ENCODE results near the gene TCOF1. TPM values are rescaled to one million over a fixed set of nuclear protein-coding genes. Genes with fewer than 3 reads are reported as not detected.

Gene TCOF1
- polyA plus RNA-seq, 1 donor, result 23.9 TPM

DNA sequence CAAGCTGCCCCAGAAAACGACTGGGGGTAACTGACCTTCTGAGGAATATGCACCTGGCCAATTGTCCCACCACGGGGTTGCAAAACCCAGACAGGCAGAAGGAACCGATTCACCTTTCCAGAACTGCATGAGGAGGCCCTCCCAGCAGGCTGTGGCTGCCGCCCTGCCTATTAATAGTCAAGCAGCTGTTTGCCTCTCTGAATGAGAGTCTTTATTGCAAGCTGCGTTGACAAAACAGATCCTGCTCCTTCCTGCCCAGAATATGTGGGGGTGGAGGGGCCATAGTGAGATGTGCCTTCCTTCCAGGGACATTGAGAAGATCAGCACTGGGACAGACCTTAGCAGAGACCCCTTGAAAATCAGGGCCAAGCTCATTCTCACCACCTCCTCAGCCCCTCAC lies 18.3 kb upstream of the TCOF1 start:
- Histone ChIP-seq H3K4me3 (ENCODE audit: low read length) (no peak overlapping the region), H3K9me3 (ENCODE audit: control insufficient read depth, low read depth, low read length) (no peaks in the 10 kb centered on the region), H3K4me1 (ENCODE audit: control insufficient read depth, insufficient read depth, low read length) (no peaks in the 10 kb centered on the region), H3K36me3 (ENCODE audit: control insufficient read depth, insufficient read depth, low read length) (no peaks in the 10 kb centered on the region), H3K27me3 (ENCODE audit: control insufficient read depth, insufficient read depth, low read length) (no peaks in the 10 kb centered on the region), H3K27ac (ENCODE audit: low read length) (no peak overlapping the region)
- DNase-seq, result peak in 1 of 2 donors; percentile 9
- WGBS (ENCODE audit: insufficient coverage, low lambda C conversion rate), result no CpG with 5 or more reads among the region's 5 CpGs

DNA sequence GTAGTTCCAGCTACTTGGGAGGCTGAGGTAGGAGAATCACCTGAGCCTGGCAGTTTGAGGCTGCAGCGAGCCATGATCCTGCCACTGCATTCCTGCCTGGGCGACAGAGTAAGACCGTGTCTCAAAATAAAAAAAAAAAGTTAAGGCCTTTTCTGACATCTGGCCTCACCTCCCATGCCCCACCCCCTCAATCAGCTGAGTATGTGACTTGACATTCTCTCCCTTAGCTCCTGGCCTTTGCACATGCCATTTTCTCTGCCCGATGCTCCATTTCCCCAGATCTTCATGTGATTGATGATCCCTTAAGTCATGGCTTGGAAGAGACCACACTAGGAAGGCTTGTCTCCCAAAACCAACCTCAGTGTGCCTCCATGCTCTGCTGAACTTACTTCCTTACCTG lies 17.7 kb upstream of the TCOF1 start:
- no peak overlapping the region for H3K4me3 ChIP-seq (ENCODE audit: low read length)
- H3K36me3 ChIP-seq (ENCODE audit: control insufficient read depth, insufficient read depth, low read length), result no peaks in the 10 kb centered on the region
- WGBS (ENCODE audit: insufficient coverage, low lambda C conversion rate), result no CpG with 5 or more reads among the region's 4 CpGs
- no peaks in the 10 kb centered on the region for H3K9me3 ChIP-seq (ENCODE audit: control insufficient read depth, low read depth, low read length)
- no peak overlapping the region for H3K27ac ChIP-seq (ENCODE audit: low read length)
- no peak for DNase-seq
- H3K27me3 ChIP-seq (ENCODE audit: control insufficient read depth, insufficient read depth, low read length), result no peaks in the 10 kb centered on the region
- H3K4me1 ChIP-seq (ENCODE audit: control insufficient read depth, insufficient read depth, low read length), result no peaks in the 10 kb centered on the region

DNA sequence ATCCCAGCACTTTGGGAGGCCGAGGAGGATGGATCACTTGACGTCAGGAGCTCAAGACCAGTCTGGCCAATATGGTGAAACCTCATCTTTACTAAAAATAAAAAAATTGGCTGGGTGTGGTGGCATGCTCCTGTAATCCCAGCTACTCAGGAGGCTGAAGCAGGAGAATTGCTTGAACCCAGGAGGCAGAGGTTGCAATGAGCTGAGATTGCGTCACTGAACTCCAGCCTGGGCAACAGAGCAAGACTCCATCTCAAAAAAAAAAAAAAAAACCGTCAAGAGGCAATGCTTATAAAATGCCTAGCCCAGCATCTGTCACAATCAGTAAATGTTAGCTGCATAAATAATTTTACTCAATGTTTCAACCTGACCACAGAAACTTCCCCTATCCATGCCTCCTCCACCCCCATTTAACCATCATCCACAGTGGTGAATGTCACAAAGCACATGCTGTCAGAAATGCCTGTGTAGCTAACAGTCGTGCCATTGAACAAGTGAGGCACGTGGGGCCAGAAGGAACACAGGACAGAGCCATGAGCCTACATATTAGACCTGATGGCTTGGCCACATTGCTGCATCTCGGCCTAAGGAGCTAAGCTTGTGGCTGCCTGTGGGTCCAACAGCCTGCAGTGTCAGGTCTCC lies 16.8 kb upstream of the TCOF1 start:
- Histone ChIP-seq H3K9me3 (ENCODE audit: control insufficient read depth, low read depth, low read length) (no peaks in the 10 kb centered on the region), H3K4me1 (ENCODE audit: control insufficient read depth, insufficient read depth, low read length) (no peaks in the 10 kb centered on the region), H3K36me3 (ENCODE audit: control insufficient read depth, insufficient read depth, low read length) (no peaks in the 10 kb centered on the region), H3K27me3 (ENCODE audit: control insufficient read depth, insufficient read depth, low read length) (no peaks in the 10 kb centered on the region), H3K4me3 (ENCODE audit: low read length) (no peak overlapping the region), H3K27ac (ENCODE audit: low read length) (no peak overlapping the region)
- WGBS (ENCODE audit: insufficient coverage, low lambda C conversion rate), result no CpG with 5 or more reads among the region's 7 CpGs
- no peak for DNase-seq

DNA sequence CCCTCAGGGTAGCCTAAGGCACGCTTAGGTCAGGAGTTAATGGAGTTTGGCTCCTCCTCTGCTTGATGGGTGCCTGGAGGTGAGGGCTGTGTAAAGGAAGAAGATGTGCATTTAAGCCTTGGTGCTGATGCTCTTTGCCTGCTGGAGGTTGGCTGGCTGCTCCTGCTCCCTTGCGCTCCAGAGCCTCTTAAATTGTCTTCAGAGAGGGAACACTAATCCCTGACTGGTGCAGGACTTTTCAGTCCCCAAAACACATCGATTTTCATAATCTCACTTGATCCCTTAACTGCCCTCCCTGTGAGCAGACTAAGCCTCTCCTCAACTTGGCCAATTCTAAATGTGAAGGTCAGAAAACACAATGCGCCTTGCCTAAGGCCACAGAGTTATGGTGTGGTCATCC lies 16.2 kb upstream of the TCOF1 start:
- Histone ChIP-seq H3K27ac (ENCODE audit: low read length) (no peak overlapping the region), H3K27me3 (ENCODE audit: control insufficient read depth, insufficient read depth, low read length) (no peaks in the 10 kb centered on the region), H3K36me3 (ENCODE audit: control insufficient read depth, insufficient read depth, low read length) (no peaks in the 10 kb centered on the region), H3K4me3 (ENCODE audit: low read length) (no peak overlapping the region), H3K9me3 (ENCODE audit: control insufficient read depth, low read depth, low read length) (no peaks in the 10 kb centered on the region), H3K4me1 (ENCODE audit: control insufficient read depth, insufficient read depth, low read length) (no peaks in the 10 kb centered on the region)
- WGBS (ENCODE audit: insufficient coverage, low lambda C conversion rate), result no CpG with 5 or more reads among the region's 4 CpGs
- DNase-seq, result no peak

DNA sequence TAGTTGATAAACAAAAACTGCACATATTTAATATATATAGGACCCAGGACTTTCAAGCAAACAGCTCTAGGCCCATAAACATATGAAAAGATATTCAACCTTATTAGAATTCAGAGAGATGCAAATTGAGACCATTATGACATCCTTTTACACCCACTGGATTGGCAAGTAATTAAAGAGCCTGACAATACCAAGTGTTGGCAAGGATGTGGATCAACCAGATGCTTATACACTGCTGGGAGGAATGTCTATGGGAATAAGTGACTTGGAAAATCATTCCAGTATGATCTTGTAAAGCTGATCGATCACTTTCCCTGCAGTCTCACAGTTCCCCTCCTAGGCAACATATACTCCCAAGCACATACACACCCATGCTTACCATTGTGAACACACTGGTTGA lies 15.5 kb upstream of the TCOF1 start:
- Histone ChIP-seq H3K4me3 (ENCODE audit: low read length) (no peak overlapping the region), H3K27ac (ENCODE audit: low read length) (no peak overlapping the region), H3K36me3 (ENCODE audit: control insufficient read depth, insufficient read depth, low read length) (no peaks in the 10 kb centered on the region), H3K27me3 (ENCODE audit: control insufficient read depth, insufficient read depth, low read length) (no peaks in the 10 kb centered on the region), H3K9me3 (ENCODE audit: control insufficient read depth, low read depth, low read length) (no peaks in the 10 kb centered on the region), H3K4me1 (ENCODE audit: control insufficient read depth, insufficient read depth, low read length) (no peaks in the 10 kb centered on the region)
- no CpG with 5 or more reads among the region's 1 CpG for WGBS (ENCODE audit: insufficient coverage, low lambda C conversion rate)
- no peak for DNase-seq

DNA sequence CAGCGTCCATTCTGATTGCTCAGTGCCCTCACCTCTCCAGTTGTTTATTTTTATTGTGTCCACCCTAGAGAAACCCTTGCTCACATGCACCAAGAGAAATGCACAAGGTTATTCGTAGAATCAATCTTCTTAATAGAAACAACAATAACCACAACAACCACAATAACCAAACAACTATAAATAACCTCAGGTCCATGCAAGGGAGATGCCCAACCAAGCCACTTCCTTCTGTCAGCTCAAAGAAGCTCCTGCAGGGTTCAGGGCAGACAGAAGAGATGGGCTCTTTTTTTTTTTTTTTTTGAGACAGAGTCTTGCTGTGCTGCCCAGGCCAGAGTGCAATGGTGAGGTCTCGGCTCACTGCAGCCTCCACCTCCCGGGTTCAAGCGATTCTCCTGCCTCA lies 14.9 kb upstream of the TCOF1 start:
- no CpG with 5 or more reads among the region's 5 CpGs for WGBS (ENCODE audit: insufficient coverage, low lambda C conversion rate)
- Histone ChIP-seq H3K27me3 (ENCODE audit: control insufficient read depth, insufficient read depth, low read length) (no peaks in the 10 kb centered on the region), H3K27ac (ENCODE audit: low read length) (no peak overlapping the region), H3K4me3 (ENCODE audit: low read length) (no peak overlapping the region), H3K4me1 (ENCODE audit: control insufficient read depth, insufficient read depth, low read length) (no peaks in the 10 kb centered on the region), H3K9me3 (ENCODE audit: control insufficient read depth, low read depth, low read length) (no peaks in the 10 kb centered on the region), H3K36me3 (ENCODE audit: control insufficient read depth, insufficient read depth, low read length) (no peaks in the 10 kb centered on the region)
- no peak for DNase-seq

DNA sequence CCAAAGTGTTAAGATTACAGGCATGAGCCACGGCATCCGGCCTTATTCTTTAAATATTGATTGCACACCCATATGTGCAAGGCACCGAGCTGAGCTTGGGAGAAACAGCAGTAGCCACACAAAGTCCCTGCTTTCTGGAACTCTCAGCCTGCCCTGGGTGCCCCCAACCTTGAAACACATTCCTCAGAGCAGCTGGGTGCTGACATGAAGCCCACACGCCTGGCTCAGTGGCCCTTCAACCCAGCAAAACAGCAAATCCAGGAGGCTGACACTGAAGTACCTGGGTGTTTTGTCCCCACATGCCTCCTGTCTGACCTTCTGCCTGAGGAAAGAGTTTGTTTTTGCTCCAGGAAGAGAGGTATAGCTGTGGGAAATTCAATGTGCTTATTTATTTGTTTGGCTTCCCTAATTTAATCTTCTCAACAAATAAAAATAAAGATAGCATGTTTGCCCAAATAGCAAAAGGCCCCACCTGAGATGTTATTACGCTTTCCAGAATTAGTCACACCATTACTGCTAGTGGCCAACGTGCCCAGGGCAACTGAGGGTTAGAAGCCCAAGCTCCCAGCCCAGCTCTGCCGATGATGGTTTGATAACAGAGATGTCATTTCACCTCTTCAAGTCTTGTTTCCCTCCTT lies 13.4 kb upstream of the TCOF1 start:
- no peaks in the 10 kb centered on the region for H3K36me3 ChIP-seq (ENCODE audit: control insufficient read depth, insufficient read depth, low read length)
- no peak overlapping the region for H3K4me3 ChIP-seq (ENCODE audit: low read length)
- DNase-seq, result no peak
- H3K9me3 ChIP-seq (ENCODE audit: control insufficient read depth, low read depth, low read length), result no peaks in the 10 kb centered on the region
- no peak overlapping the region for H3K27ac ChIP-seq (ENCODE audit: low read length)
- H3K27me3 ChIP-seq (ENCODE audit: control insufficient read depth, insufficient read depth, low read length), result no peaks in the 10 kb centered on the region
- no CpG with 5 or more reads among the region's 7 CpGs for WGBS (ENCODE audit: insufficient coverage, low lambda C conversion rate)
- H3K4me1 ChIP-seq (ENCODE audit: control insufficient read depth, insufficient read depth, low read length), result no peaks in the 10 kb centered on the region

DNA sequence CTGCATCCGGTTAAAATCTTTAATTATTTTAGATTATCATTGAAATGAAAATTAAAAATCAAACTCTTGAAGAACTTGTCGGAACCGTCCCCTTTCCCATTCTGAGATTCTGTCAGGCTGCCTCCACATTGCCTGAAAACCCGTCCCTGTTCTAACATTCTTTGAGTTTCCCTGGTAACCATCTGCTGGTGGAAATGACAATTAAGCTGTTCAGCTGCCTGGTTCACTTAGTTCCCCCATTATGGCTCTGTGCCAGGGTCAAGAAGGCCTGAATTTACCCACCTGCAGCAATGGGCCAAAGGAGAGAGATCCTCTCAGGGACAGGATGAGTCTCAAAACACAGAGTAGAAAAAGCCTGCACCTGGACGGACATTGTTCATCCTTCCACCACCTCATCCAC lies 11.8 kb upstream of the TCOF1 start:
- H3K4me1 ChIP-seq (ENCODE audit: control insufficient read depth, insufficient read depth, low read length), result no peaks in the 10 kb centered on the region
- DNase-seq, result no peak
- WGBS (ENCODE audit: insufficient coverage, low lambda C conversion rate), result 100% methylated on average over 1 of the region's 5 CpGs

DNA sequence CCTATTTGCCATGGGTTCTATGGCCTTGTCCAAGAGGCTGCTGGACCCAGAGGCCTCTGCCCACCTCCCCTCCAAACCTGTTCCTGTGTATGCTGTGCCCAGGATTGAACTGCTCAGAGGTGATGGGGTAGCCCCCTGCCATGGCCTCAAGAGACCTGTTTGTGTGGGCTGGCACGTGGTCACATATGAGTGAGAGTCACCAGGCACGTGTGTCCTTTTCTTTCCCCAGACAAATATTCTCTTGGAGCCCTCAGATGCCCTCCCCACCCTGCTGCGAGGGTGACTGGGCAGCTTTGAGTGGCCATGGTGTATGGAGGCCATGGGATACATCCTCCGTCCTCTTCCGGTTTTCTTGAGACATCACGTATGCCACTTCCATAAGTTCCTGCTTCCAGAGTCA lies 10.9 kb upstream of the TCOF1 start:
- WGBS (ENCODE audit: insufficient coverage, low lambda C conversion rate), result no CpG with 5 or more reads among the region's 6 CpGs
- DNase-seq, result no peak

More for the DNA sequence above, 11.8 kb upstream of the TCOF1 start:
- no peaks in the 10 kb centered on the region for H3K9me3 ChIP-seq (ENCODE audit: control insufficient read depth, low read depth, low read length)
- H3K27me3 ChIP-seq (ENCODE audit: control insufficient read depth, insufficient read depth, low read length), result no peaks in the 10 kb centered on the region
- H3K27ac ChIP-seq (ENCODE audit: low read length), result no peak overlapping the region
- H3K36me3 ChIP-seq (ENCODE audit: control insufficient read depth, insufficient read depth, low read length), result no peaks in the 10 kb centered on the region
- H3K4me3 ChIP-seq (ENCODE audit: low read length), result no peak overlapping the region

DNA sequence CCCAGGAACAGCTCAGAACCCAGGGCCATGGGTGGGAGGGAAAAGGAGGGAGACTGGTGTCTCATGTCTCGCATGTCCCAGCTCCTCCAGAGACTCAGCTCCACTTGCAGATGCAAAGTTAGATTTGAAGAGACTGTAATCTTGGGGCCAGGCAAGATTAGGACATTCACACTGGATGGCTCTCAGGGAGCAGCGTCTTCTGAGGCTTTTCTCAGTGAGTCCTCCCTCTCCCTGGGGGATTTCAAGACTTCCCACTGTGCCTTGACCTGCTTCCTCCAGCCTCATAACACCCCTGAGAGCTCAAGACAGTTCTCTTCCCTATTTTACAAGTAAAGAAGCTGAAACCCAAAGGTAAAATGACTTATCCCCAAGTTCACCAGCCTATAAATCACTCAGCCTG lies 10.5 kb upstream of the TCOF1 start:
- Histone ChIP-seq H3K9me3 (ENCODE audit: control insufficient read depth, low read depth, low read length) (no peaks in the 10 kb centered on the region), H3K27ac (ENCODE audit: low read length) (no peak overlapping the region), H3K27me3 (ENCODE audit: control insufficient read depth, insufficient read depth, low read length) (no peaks in the 10 kb centered on the region), H3K4me1 (ENCODE audit: control insufficient read depth, insufficient read depth, low read length) (no peaks in the 10 kb centered on the region), H3K36me3 (ENCODE audit: control insufficient read depth, insufficient read depth, low read length) (no peaks in the 10 kb centered on the region), H3K4me3 (ENCODE audit: low read length) (no peak overlapping the region)
- no peak for DNase-seq
- WGBS (ENCODE audit: insufficient coverage, low lambda C conversion rate), result no CpG with 5 or more reads among the region's 2 CpGs

More for the DNA sequence above, 10.9 kb upstream of the TCOF1 start:
- Histone ChIP-seq H3K4me3 (ENCODE audit: low read length) (no peak overlapping the region), H3K36me3 (ENCODE audit: control insufficient read depth, insufficient read depth, low read length) (no peaks in the 10 kb centered on the region), H3K4me1 (ENCODE audit: control insufficient read depth, insufficient read depth, low read length) (no peaks in the 10 kb centered on the region), H3K27ac (ENCODE audit: low read length) (no peak overlapping the region), H3K9me3 (ENCODE audit: control insufficient read depth, low read depth, low read length) (no peaks in the 10 kb centered on the region), H3K27me3 (ENCODE audit: control insufficient read depth, insufficient read depth, low read length) (no peaks in the 10 kb centered on the region)

DNA sequence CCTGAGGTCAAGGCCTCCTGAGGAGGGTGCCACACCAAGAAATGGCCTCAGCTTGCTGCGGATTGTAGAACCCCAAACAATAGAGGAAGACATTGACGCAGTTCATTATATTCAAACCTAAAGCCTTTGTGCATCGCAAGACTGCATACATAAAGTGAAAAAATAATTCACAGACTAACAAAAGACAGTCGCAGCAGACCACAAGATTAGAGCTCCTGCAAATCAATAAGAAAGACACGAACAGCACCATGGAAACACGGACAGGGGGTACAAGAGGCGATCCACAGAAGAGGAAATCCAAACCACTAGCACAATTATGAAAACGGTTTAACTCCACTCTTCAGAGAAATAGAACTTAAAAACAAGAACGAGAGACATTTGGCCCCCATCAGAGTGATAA lies 10.0 kb upstream of the TCOF1 start:
- Histone ChIP-seq H3K4me1 (ENCODE audit: control insufficient read depth, insufficient read depth, low read length) (peaks cover 1% of the 10 kb centered on the region), H3K4me3 (ENCODE audit: low read length) (no peak overlapping the region), H3K27me3 (ENCODE audit: control insufficient read depth, insufficient read depth, low read length) (no peaks in the 10 kb centered on the region), H3K9me3 (ENCODE audit: control insufficient read depth, low read depth, low read length) (no peaks in the 10 kb centered on the region), H3K27ac (ENCODE audit: low read length) (no peak overlapping the region), H3K36me3 (ENCODE audit: control insufficient read depth, insufficient read depth, low read length) (no peaks in the 10 kb centered on the region)
- no peak for DNase-seq
- WGBS (ENCODE audit: insufficient coverage, low lambda C conversion rate), result 78% methylated on average over 4 of the region's 9 CpGs
